Spleen (tissue), 11 donors: ENCODE data around the gene TAOK3. TPM values are rescaled to one million over a fixed set of nuclear protein-coding genes. Genes with fewer than 3 reads are reported as not detected.

ENCODE experiments used
- DNase-seq: peaks from one replicate; pipeline ENCODE4 v3.0.0-alpha.2; 2020
- H3K27ac ChIP-seq, 8 donors: fragments of 200-600 bp; sonication (generic) in 7 of 8; 1 replicate in 4 of 8; 2 replicates in 4 of 8; pipeline versions ENCODE4 v1.5.0 to v1.8.0; 2016 to 2021; ENCODE audit warnings: inconsistent platforms in 4 of 8, mild to moderate bottlenecking in 4 of 8, moderate library complexity in 1 of 8
- H3K27me3 ChIP-seq, 7 donors: fragments of 200-600 bp; sonication (generic) in 6 of 7; replicated peaks in 1 of 7; 1 replicate in 4 of 7; 2 replicates in 3 of 7; pipeline versions ENCODE4 v1.5.0 to v1.8.0; 2016 to 2021; ENCODE audit warnings: inconsistent platforms in 3 of 7, mild to moderate bottlenecking in 1 of 7
- H3K36me3 ChIP-seq, 6 donors: fragments of 200-600 bp; sonication (generic) in 5 of 6; 1 replicate in 4 of 6; 2 replicates in 2 of 6; pipeline versions ENCODE4 v1.5.0 to v1.8.0; 2016 to 2021; ENCODE audit warnings: inconsistent platforms in 2 of 6
- H3K4me1 ChIP-seq, 6 donors: fragments of 200-600 bp; sonication (generic) in 5 of 6; 1 replicate in 3 of 6; 2 replicates in 3 of 6; pipeline versions ENCODE4 v1.5.0 to v1.8.0; 2016 to 2021; ENCODE audit warnings: inconsistent platforms in 3 of 6
- H3K4me3 ChIP-seq, 8 donors: fragments of 200-600 bp; sonication (generic) in 7 of 8; 1 replicate in 4 of 8; 2 replicates in 4 of 8; pipeline versions ENCODE4 v1.5.0 to v1.8.0; 2016 to 2021; ENCODE audit warnings: inconsistent platforms in 4 of 8, mild to moderate bottlenecking in 4 of 8, moderate library complexity in 2 of 8
- H3K9me3 ChIP-seq, 8 donors: fragments of 200-600 bp; sonication (generic) in 7 of 8; 1 replicate in 4 of 8; 2 replicates in 4 of 8; pipeline versions ENCODE4 v1.5.0 to v1.8.0; 2016 to 2021; ENCODE audit warnings: inconsistent platforms in 4 of 8
- CTCF ChIP-seq, 11 experiments: fragments of 200-600 bp in 7 of 11; fragments of 450-650 bp in 4 of 11; sonication (generic) in 4 of 11; IDR thresholded peaks in 8 of 11; conservative IDR thresholded peaks in 3 of 11; 1 replicate in 7 of 11; 2 replicates in 4 of 11; pipeline versions ENCODE4 v1.4.0 to v1.8.0; 2016 to 2021; ENCODE audit warnings: antibody characterized with exemption in 11 of 11, inconsistent platforms in 4 of 11, mild to moderate bottlenecking in 1 of 11
- POLR2A ChIP-seq, 3 donors: fragments of 450-650 bp; IDR thresholded peaks; one replicate each; pipeline ENCODE4 v1.5.1; 2017; ENCODE audit warnings: antibody characterized with exemption in 3 of 3, mild to moderate bottlenecking in 1 of 3
- POLR2AphosphoS5 ChIP-seq, 3 donors: sonication (generic); formaldehyde crosslinking; IDR thresholded peaks; one replicate each; pipeline ENCODE4 v1.5.1; 2017; ENCODE audit warnings: antibody characterized with exemption in 3 of 3
- WGBS, 5 donors: extraction: QIAGEN DNeasy Blood & Tissue Kit in 3 of 5; methylation state at CpG; one replicate each; pipeline versions ENCODE4 v1.1.5 to v1.1.7; 2013 to 2018; 5-methylcytosine and 5-hydroxymethylcytosine counted together
- intact Hi-C: fragments of 100-400 bp; cut with DNase I; formaldehyde crosslinking; loops from one replicate; pipeline ENCODE4 v1.15.0; 2023; ENCODE audit warnings: low total_unique reads
- polyA plus RNA-seq, 3 donors: library from polyadenylated mRNA; stranded (reverse); fragments of 200-250 nt; gene quantifications; one replicate each; pipeline ENCODE4 v1.2.1, GENCODE V29; 2013
- total RNA-seq, 7 donors: library from RNA; depleted of rRNA in 3 of 7; stranded (reverse); fragments of >200 nt in 3 of 7; fragmentation: NEBNext Ultra II Directional in 4 of 7; extraction: Animal tissue kit (Norgen Biotek cat#: 25700) in 4 of 7; gene quantifications; one replicate each; pipeline versions ENCODE4 v1.1.0 to v1.2.1, GENCODE V29; 2016 to 2021
- donor health status: healthy with polysubstance abuse.
- donor health status: DM: no; HTN: no; CAD: no; lungs with moderate emphysema.
- donor health status: DM: no; HTN: no; CAD: no.
- donor health status: Bipolar disorder and iron deficiency.
- donor health status: healthy.
- donor health status: DM: no; HTN: no; CAD: no.
- donor health status: DM: yes; HTN: yes; CAD: no.

Gene TAOK3
- total and polyA plus RNA-seq, 10 donors, result 12.7 to 80.8 (median 56.5) TPM

- intact Hi-C loops, result no loop called here
- DNase-seq, result no peak
Measured at GRCh38 chr12:118297284-118297683, 75.4 kb downstream of the TAOK3 start.

GRCh38 chr12:118292836-118293235 lies 79.9 kb downstream of the TAOK3 start:
- Histone ChIP-seq H3K4me1 (peaks cover 0 to 6% (median 0%) of the 10 kb centered on the region in 6 donors), H3K4me3 (no peak overlapping the region), H3K27ac (no peak overlapping the region), H3K27me3 (no peaks in the 10 kb centered on the region), H3K9me3 (no peaks in the 10 kb centered on the region), H3K36me3 (peaks cover 0 to 33% (median 0%) of the 10 kb centered on the region in 6 donors)
- intact Hi-C loops, result no loop called here
- TF ChIP-seq CTCF (IDR thresholded peaks at IDR 0.05 in 8 of 11, conservative IDR thresholded peaks at IDR 0.05 in 3 of 11) (no peak), POLR2A (IDR thresholded peaks at IDR 0.05) (no peak)
- WGBS, 5 donors, result 69 to 97% (median 83%) methylated on average over 1 of the region's 1 CpG
- DNase-seq, result no peak

More at GRCh38 chr12:118297284-118297683, 75.4 kb downstream of the TAOK3 start:
- Histone ChIP-seq H3K27me3 (no peaks in the 10 kb centered on the region), H3K4me1 (peaks cover 0 to 39% (median 13%) of the 10 kb centered on the region in 6 donors), H3K9me3 (no peaks in the 10 kb centered on the region), H3K36me3 (peaks cover 0 to 22% (median 0%) of the 10 kb centered on the region in 6 donors), H3K27ac (no peak overlapping the region), H3K4me3 (no peak overlapping the region)
- 80 to 87% (median 84%) methylated on average over 2 of the region's 2 CpGs for WGBS, 5 donors
- no peak for TF ChIP-seq POLR2AphosphoS5 (IDR thresholded peaks at IDR 0.05)
- TF ChIP-seq CTCF (IDR thresholded peaks at IDR 0.05 in 8 of 11, conservative IDR thresholded peaks at IDR 0.05 in 3 of 11), result no peak
- TF ChIP-seq POLR2A (IDR thresholded peaks at IDR 0.05), result no peak

GRCh38 chr12:118290130-118290529 lies 82.6 kb downstream of the TAOK3 start:
- H3K36me3 ChIP-seq, result peaks cover 0 to 35% (median 0%) of the 10 kb centered on the region in 6 donors
- TF ChIP-seq POLR2A (IDR thresholded peaks at IDR 0.05) (no peak), POLR2AphosphoS5 (IDR thresholded peaks at IDR 0.05) (no peak), CTCF (IDR thresholded peaks at IDR 0.05 in 8 of 11, conservative IDR thresholded peaks at IDR 0.05 in 3 of 11) (no peak)

GRCh38 chr12:118288174-118288573 lies 84.5 kb downstream of the TAOK3 start:
- H3K27me3 ChIP-seq, result no peaks in the 10 kb centered on the region
- TF ChIP-seq CTCF (IDR thresholded peaks at IDR 0.05 in 8 of 11, conservative IDR thresholded peaks at IDR 0.05 in 3 of 11) (no peak), POLR2A (IDR thresholded peaks at IDR 0.05) (no peak), POLR2AphosphoS5 (IDR thresholded peaks at IDR 0.05) (no peak)
- H3K4me1 ChIP-seq, result peaks cover 0 to 6% (median 0%) of the 10 kb centered on the region in 6 donors
- no peak overlapping the region for H3K27ac ChIP-seq
- H3K36me3 ChIP-seq, result peaks cover 0 to 23% (median 2%) of the 10 kb centered on the region in 6 donors
- intact Hi-C loops, result no loop called here
- 92 to 100% (median 95%) methylated on average over 1 of the region's 1 CpG for WGBS, 5 donors
- no peak overlapping the region for H3K4me3 ChIP-seq
- DNase-seq, result no peak
- H3K9me3 ChIP-seq, result no peaks in the 10 kb centered on the region

More at GRCh38 chr12:118290130-118290529, 82.6 kb downstream of the TAOK3 start:
- no peaks in the 10 kb centered on the region for H3K9me3 ChIP-seq
- no peak overlapping the region for H3K27ac ChIP-seq
- intact Hi-C loops, result no loop called here
- H3K4me3 ChIP-seq, result no peak overlapping the region
- no peak for DNase-seq
- WGBS, 5 donors, result 87 to 94% (median 90%) methylated on average over 3 of the region's 3 CpGs
- H3K27me3 ChIP-seq, result no peaks in the 10 kb centered on the region
- peaks cover 0 to 6% (median 0%) of the 10 kb centered on the region in 6 donors for H3K4me1 ChIP-seq
